NB4 (cell line): ENCODE results near the gene TAP2.

Experiments
- POLR2A ChIP-seq: IDR thresholded peaks from 2 replicates; pipeline ENCODE4 v1.6.1; 2011; ENCODE audit warnings: mild to moderate bottlenecking; ENCODE audit not compliant: insufficient read length; ENCODE audit errors: extremely low read depth
- TF ChIP-seq, protein P1 (sequence below): IDR thresholded peaks from one replicate; pipeline ENCODE4 v1.5.1; 2012; ENCODE audit warnings: low read depth, low read length

DNA sequence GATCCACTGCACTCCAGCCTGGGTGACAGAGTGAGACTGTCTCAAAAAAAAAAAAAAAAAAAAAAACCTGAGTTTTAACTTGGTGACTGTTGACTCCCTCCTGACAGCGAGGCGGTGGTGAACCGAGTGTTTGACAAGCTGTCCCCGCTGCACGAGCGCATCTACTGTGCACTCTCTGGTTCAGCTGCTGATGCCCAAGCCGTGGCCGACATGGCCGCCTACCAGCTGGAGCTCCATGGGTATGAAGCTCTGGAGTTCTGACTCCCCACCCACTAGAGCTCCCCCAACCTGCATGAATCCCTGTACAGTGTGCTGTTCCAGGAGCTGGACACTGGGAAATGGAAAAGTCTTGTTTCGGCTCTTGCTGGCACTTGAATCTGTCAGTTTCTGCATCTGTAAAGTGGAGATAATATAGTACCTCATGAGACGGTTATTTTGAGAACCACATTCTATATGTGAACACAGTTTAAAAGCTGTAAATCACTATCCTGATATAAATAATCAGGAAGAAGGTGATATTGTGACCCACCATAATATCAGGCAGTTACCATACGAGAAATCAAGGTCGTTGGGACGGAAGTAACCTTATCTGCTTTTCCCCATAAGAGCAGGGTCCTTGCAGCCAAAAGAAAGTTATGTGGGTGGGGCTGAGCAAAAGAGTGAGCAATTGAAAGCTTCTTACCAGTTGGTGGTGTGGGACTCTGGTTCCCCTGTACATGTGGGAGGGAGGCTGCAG is 18.8 kb upstream of the TAP2 start:
- no peak for TF ChIP-seq POLR2A
- TF ChIP-seq, protein P1, sequence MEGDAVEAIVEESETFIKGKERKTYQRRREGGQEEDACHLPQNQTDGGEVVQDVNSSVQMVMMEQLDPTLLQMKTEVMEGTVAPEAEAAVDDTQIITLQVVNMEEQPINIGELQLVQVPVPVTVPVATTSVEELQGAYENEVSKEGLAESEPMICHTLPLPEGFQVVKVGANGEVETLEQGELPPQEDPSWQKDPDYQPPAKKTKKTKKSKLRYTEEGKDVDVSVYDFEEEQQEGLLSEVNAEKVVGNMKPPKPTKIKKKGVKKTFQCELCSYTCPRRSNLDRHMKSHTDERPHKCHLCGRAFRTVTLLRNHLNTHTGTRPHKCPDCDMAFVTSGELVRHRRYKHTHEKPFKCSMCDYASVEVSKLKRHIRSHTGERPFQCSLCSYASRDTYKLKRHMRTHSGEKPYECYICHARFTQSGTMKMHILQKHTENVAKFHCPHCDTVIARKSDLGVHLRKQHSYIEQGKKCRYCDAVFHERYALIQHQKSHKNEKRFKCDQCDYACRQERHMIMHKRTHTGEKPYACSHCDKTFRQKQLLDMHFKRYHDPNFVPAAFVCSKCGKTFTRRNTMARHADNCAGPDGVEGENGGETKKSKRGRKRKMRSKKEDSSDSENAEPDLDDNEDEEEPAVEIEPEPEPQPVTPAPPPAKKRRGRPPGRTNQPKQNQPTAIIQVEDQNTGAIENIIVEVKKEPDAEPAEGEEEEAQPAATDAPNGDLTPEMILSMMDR, result no peak
